Measurements from ENCODE around the gene VDR.

Gene VDR

DNA sequence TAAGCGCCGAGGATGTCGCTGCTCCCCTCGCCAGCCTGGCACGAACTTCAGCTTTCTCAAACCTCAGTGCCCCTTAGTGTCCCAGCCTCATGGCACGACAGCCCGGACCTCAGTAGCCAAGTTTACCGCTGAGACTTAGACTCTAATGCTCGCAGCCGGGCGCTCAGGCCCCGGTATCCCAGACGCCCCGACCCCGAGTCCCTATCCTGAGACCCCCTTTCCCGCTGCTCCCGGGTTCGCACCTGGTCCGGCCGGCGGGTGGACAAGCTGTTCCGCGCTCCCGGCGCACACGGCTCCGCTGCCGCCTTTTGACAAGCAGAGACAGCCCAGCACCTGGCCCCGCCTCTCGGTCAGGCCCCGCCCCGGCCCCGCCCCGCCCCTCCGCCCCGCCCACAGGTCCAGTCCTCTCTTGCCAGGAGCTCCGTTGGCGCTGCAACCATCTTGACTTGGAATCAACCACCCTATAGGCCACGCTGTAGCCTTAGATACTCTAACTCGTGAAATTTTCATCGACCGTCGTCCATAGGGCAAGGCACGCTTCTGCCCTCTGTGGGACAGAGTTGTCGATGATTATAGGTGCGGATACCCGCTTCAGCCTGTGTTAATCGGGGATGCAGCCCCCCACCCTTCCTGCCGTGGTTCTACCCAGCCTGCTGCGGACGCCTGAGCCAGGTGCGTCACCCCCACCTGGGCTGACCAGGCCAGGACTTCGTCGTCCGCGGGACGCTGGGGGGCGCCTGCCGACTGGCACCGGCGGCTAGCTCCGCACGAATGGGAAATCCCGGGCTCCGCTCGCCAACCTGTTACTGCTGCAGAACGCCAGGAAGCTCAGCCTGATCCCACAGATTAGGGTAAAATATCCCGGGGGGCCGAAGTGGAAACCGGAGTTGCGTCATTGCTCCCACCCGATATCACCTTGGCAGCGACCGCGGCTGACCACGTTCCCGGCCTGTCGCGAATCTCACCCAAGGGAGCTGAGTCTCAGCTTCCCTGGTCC is at the start of gene VDR:
TSS of gene VDR (minus strand) at position 282 of the 997 bp plus-strand sequence. CDS start 25,881 bp downstream, outside the sequence.
- in situ Hi-C loops (cut with MboI; ENCODE audit: low sequenced_read_pairs) = no loop called here

DNA sequence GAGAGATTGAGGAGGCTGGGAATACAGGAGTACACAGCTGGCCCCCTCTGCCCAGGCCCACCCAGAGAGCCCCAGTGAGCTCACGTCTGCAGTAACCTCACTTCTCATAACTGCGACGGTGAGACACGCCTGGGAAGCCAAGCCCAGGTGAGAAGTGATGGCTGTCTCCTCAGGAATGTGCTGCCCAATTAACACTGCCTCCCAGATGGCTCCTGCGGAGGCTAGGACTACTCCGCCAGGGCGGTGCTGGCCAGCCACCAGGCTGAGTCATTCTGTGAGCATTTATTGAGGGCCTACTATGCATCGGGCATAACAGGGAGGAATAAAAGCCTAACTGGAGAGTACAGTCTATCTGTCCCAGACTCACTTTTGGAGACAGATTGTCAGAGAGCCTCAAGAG is 49.3 kb upstream of the VDR start:
- in situ Hi-C loops (cut with MboI; ENCODE audit: low sequenced_read_pairs) = no loop called here

DNA sequence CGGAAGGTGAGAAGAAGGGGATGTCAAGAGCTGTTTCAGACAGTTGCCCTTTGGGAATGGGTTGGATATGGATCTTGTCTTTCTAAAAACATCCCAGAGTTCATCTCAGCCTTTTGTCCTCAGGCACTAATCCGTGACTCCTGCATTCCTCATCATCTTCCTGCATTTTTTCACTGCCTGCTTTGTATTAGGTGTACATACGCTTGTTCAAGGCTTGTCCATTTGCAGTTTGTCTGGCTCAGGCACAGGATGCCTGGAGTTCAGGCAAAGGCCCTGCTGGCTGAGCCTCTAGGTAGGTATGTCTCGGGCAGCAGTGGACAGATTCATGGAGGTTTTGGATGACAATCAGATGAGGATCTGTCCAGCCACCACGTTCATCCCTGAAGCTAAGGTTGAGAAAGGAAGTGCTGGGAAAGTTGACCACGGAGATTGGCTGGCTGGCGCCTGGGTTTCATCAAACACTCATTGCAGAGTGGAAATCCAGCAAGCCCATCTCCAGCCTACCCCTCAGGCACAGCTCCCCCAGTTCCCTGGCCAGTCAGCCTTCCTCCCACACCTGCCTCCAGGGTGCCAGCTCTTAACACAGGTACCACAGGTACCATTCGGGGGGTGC is 46.2 kb upstream of the VDR start:
- in situ Hi-C loops (cut with MboI; ENCODE audit: low sequenced_read_pairs) = no loop called here

DNA sequence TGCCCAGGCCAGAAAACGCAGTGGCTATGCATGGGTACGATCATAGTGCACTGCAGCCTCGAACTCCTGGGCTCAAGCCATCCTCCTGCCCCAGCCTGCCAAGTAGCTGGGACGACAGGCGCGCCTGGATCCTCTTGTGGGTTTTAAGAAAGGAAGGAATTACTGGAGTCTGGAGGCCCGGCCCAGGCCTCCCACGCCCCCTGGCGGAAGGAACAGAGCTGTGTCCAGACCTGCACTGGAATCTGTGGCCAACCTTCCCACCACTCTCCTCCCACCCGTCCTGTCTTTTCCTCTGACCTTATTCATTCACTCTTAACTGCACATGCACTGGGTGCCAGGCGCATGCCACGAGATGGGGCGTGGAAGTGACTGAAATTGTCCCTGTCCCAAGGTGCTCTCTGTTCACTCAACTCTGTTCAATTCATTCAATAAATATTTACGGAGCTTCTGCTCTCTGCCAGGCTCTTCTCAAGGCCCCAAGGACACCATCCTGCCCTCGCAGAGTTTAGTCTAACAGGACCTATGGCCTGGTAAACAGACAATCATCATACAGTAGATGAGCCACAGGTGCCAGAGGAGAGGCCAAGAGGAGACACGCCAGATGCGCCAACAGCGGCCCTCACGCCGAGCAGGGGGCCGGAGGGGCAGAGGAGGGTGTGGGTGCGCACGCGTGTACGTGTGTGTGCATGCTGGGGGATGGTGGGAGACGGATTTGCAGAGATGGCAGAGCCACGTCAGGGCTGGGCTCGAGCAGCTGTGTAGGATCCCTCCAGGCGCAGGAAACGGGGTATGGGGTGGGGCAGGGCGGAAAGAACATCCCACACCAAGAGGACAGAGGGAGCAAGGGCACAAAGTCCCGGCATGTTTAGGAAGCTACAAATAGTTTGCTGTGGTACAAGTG is 44.9 kb upstream of the VDR start:
- in situ Hi-C loops (cut with MboI; ENCODE audit: low sequenced_read_pairs) = no loop called here

DNA sequence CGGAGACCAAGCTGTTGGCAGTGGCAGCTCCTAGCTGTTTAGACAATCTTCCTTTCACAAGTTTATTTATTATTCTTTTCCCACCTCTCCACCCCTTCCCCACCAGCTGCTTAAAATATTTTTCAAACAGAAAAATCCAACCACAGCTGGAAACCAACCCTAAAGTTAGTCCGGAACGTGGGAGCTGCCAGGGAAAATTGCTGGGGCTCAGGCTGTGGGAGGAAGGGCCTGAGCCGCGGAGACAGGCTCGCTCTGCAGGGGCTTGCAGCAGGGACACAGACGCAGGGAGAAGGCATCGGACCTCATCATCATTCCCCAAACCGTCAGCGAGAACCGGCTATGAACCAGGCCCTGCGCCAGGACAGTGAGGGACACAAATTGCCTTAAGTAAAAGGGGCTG is 42.5 kb upstream of the VDR start:
- in situ Hi-C loops (cut with MboI; ENCODE audit: low sequenced_read_pairs) = no loop called here

DNA sequence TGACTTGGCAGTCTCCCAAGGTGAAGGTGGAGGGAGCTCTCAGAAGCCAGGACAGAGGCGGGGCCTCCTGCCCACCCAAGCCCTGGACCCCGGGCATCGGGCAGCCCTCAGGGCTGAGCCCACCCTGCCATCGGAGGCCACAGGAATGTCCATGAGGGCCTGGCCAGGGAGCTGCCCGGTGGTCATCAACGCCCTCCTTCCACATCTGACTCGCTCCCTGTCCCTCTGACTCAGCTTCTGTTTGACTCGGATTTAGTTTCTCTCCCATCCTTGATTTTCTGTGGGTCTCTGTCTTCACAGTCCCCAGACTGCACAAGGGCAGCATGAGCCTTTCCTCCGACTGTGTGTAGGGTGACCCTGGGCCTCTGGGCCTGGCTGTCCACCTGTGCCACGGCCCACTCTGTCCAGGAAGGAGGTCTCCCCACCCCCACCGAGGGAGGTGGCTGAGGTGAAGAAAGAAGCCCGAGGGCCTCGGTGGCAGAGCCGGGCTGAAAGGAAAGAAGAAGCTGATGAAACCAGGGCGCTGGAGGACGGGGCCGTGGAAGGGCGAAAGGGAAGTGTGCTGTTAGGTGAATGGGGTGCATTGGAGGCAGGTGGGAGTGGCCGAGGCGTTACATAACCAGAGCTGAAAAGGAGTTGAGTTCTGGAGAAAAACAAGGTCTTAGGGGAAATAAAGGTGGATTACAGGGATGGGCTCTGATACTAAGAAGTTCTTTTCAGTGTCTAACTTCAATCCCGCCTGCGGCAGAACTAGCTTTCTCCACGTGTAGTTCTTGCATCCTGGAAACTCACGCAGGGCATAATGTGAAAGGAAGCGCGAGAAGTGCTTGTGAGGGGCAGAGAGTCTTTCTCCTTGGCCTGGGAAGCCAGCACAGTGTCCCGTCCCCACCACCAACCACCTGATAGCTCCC is 41.9 kb upstream of the VDR start:
- in situ Hi-C loops (cut with MboI; ENCODE audit: low sequenced_read_pairs) = no loop called here

DNA sequence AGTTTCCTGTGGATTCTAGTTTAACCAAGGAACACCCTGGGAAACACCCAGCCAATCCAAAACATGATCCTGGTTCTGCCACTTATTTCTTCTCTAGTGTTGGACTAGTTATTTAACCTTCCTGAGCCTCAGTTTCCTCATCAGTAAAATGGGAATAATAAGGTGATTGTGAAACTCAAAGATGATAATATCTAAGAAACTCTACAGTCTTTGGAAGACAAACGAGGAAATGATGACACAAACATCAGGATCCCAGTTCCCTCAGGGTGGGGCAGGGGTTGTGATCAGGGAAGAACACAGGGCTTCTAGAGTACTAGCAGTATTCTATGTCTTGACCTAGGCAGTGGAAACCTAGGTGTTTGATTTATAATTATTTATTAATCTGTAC is 40.5 kb upstream of the VDR start:
- in situ Hi-C loops (cut with MboI; ENCODE audit: low sequenced_read_pairs) = no loop called here

DNA sequence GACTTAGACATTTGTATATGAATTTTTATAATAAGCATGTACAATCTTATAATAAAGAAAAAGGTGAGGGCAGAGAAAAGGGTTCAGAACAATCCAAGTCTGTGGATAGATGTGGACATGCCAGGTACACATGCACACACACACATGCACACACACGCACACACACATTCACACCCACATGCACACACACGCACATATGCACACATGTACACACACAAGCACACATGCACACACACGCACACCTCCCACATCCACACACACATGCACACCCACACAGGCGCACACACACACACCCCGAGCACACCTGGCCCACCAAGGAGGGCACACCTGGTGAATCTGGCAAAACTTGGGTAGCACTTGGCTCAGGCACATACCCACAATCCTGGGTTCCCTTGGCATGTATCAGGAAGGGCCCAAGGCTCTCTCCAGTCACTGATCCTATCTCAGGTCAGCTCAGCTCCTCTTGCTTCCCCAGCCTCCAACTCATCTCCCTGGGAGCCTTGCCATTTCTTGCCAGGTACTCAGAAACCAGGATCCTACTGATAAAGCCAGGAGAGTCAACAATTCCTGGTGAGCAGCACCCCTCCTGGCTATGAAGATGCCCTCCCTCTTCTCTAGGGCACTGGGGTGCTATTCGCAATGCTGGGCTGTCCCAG is 40.0 kb upstream of the VDR start:
- in situ Hi-C loops (cut with MboI; ENCODE audit: low sequenced_read_pairs) = no loop called here

DNA sequence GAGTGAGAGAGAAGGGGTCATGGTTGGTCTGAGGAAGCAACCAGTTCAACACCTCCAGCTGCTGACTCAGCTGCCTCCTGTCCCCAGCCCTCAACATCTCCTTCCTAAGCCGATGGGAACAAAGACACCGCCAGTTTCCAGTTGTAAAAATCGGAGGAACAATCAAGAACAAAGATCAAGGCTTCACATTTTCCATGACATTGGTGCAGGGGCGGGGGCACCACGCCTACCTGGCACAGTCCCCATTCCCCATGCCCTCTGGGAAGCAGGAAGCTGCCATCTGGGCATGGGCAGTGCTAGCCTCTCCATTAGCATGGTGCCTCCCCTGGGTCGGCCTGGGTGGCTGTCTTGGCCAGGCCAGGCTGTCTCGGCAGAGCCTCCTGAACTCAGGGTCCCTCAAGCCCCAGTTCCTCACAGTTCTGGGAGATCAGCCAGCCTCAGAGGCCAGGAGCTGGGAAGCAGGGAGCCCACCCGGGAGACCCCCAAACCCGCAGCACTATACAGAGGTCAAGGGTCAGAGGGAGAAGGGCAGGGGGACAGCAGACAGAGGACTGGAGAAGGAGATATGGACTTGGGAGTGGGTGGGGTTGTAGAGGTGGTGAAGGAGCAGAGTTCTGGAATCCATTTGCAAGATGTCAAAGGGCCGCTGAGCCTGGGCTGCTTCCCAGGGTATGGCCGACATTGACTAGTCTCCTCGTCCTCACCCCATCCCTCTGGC is 39.0 kb upstream of the VDR start:
- in situ Hi-C loops (cut with MboI; ENCODE audit: low sequenced_read_pairs) = no loop called here

DNA sequence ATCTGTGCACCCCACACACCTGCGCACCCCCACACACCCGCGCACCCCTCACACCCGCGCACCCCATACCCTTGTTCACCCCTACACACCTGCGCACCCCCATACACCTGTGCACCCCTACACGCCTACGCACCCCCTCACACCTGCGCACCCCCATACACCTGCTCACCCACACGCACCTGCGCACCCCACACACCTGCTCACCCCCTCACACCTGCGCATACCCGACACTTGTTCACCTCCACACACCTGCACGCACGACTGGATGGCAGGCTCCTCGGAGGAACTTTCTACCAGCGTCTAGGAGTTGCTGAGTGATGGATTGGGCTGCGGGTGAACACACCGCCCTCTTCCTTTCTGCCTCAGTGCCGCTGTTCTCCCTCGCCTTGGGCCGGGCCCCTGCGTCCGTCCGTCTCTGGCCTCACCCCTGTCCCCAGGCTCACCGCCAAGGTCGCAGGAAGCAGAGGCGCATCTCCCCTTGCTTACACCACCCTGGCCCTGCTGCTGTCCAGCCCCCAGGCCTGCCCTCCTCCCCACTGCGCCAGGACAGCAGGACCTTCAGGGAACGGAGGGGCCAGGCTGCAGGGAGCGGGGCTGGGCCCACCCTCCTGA is 37.9 kb upstream of the VDR start:
- in situ Hi-C loops (cut with MboI; ENCODE audit: low sequenced_read_pairs) = no loop called here

DNA sequence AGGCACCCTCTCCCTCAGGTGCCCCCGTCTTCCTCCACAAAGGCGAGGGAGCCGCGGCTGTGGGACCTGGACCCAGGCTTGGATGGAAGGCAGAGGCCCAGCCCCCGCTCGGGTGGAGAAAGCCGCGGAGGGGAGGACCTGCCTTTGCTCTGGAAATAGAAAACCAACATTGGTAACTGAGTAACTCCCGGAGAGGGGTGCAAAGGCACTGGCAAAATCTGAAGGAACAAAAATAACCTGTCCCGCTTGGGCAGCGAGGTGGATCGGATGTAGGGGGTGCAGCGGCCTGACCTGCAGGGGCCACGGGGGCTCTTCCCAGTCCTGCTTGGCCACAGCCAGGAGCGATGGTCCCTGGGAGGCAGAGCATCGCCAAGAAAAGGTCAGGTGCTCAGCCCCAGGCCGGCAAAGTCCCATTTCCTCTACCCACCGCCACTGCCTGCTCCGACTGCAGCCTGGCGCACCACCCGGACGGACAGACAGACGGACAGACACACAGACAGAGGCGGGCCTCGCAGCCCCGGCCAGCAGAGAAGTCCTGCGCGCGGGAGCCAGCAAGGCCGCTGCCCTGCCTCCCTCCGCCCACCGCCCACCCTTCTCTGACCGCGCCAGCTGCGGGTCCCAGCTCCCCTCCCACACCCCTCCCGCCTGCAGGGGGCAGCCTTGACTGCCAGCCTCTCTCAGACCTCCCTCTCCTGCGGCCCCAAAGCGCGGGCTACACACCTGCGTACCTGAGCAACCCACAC is 37.2 kb upstream of the VDR start:
- in situ Hi-C loops (cut with MboI; ENCODE audit: low sequenced_read_pairs) = no loop called here

DNA sequence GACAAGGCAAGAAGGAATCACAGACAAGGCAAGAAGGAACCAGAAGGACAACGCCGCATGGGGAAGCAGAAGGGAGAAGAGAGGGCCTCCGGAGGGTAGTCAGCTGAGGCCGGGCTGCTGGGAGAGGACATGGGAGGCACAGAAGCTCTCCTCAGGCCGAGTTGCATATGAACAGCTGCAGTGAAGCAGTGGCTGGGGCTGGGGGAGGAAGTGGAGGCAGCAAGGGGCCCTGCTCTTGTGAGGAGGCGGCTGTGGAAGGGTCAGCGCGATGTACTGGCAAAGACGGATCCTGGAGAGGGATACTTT is 36.6 kb upstream of the VDR start:
- in situ Hi-C loops (cut with MboI; ENCODE audit: low sequenced_read_pairs) = no loop called here

DNA sequence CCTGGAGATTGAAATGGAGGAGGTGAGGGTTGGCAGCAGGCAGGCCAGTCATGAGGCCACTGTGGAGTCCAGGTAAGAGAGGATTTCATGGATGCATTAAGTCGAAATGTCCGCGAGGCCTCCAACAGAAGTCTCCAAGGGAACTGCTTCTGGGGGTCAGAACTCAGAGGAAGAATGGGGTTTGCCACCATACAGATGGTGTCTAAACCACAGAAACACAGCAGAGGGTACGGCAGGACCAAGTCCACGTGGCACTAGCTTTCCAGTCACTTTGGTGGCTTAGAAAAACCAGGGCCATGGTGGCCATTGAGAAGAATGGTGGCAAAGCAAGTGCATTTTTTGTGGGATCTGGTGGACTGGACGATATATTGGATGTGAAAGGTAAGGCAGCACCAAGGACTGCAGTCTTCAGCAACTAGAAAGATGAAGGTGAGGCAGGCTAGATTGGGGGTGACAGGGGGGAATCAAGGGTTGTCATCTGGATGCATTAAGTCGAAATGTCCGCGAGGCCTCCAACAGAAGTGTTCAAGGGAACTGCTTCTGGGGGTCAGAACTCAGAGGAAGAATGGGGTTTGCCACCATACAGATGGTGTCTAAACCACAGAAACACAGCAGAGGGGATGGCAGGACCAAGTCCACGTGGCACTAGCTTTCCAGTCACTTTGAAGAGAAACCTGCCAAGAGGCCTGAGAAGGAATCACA is 36.1 kb upstream of the VDR start:
- in situ Hi-C loops (cut with MboI; ENCODE audit: low sequenced_read_pairs) = no loop called here

DNA sequence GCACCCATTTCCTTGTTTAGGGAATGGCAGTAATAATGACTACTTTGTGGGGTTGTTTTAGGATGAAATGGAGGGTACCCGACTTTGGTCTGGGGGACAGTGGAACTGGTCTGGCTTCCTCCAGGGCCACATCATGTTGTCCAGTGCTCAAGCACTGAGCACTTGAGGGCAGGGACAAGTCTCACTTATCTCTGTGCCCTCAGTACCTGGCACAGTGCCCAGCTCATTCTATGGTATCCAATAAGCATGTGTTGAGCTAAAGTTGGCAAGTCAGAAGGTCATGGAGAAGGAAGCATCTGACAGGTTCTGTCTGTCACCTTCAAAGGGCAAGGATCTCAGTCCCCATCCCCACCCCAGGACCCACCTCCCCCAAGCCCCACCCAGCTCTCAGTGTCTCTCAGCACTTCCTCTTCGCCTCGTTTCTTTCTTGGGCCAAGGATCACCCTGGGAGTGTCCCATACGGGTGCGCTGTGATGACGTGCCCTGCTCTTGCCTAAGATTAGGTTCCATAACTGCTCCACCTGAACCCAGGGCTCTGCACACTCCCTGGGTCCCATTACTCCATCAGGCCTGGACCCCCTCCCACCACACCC is 34.3 kb upstream of the VDR start:
- in situ Hi-C loops (cut with MboI; ENCODE audit: low sequenced_read_pairs) = no loop called here

DNA sequence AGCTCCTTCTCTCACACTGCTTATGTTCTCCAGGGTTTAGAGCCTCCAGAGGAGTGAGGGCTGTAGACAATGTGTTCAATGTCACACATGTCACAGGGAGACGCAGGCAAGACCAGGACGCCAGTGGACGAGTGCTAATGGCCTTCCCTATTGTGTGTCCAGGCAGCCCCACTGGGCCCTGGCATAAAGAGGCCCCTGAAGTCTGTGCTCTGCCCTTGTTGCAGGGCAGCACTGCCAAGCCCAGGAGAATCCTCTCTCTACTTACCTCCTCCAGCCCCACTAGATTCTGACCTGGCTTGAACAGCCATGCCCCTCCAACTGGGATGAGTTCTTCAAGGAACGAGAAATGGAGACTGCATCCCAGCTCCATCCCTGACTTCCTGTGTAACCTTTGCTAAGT is 33.8 kb upstream of the VDR start:
- in situ Hi-C loops (cut with MboI; ENCODE audit: low sequenced_read_pairs) = no loop called here

DNA sequence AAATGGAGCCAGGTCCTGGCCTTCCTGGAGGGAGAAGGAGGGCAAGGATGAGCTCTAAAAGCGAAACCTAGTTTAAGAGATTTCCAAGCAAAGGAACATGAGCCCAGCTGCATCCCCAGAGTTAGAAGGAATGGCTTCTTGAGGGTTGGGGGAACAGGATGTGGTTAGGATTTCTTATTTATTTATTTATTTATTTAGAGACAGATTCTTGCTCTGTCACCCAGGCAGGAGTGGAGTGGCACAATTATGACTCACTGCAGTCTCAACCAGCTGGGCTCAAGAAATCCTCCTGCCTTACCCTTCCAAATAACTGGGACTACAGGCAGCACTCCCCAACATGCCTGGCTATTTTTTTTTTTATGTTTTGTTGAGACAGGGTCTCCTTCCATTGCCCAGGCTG is 33.3 kb upstream of the VDR start:
- in situ Hi-C loops (cut with MboI; ENCODE audit: low sequenced_read_pairs) = no loop called here

DNA sequence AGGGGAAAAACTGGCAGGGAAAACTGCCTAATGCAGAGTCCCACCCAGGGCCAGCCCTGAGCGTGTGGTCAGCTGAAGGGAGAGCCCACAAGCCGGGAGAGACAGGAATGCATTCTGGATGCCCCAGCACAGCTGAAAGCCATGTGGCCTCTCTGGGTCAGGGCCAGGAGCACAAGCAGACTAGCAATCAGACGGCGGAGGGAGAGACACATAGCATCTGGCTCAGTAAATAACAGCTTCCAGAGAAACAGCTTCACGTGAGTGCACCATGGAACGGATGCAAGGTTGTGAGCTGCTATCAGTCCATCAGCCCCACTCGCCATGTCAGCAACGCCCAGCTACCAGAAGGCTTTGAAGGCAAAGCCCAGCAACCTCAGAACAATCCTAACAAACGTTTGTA is 30.4 kb upstream of the VDR start:
- in situ Hi-C loops (cut with MboI; ENCODE audit: low sequenced_read_pairs) = no loop called here
